CD4-positive, alpha-beta memory T cell (primary cell): ENCODE measurements around the gene OR2B2. TPM values are rescaled to one million over a fixed set of nuclear protein-coding genes. Genes with fewer than 3 reads are reported as not detected.
A peak's percentile ranks its signal among the peaks of the same experiment; 100 is the strongest.

ENCODE experiments used
- CTCF ChIA-PET: fragments of 350-600 bp; sonication (Branson Sonifier 250); formaldehyde crosslinking; loops from one replicate; lab custom pipeline; 2021; ENCODE audit warnings: inconsistent platforms; ENCODE audit not compliant: partially characterized antibody; lab: Charles Lee
- POLR2A ChIA-PET: fragments of 350-600 bp; sonication (Branson Sonifier 250); formaldehyde crosslinking; loops from one replicate; lab custom pipeline; 2021; ENCODE audit not compliant: partially characterized antibody; lab: Charles Lee
- DNase-seq, 5 donors: peaks; one replicate each; pipeline versions ENCODE4 v3.0.0 to v3.0.0-alpha.2; 2020 to 2022; ENCODE audit warnings: mixed read lengths in 1 of 5
- H3K27ac ChIP-seq: one replicate; pipeline ENCODE4 v1.7.0; 2013; ENCODE audit warnings: low read depth, low read length
- H3K27me3 ChIP-seq: 2 replicates; pipeline ENCODE4 v1.7.0; 2013; ENCODE audit warnings: mild to moderate bottlenecking, low read length, moderate library complexity; ENCODE audit not compliant: insufficient read depth
- H3K36me3 ChIP-seq: 2 replicates; pipeline ENCODE4 v1.7.0; 2013; ENCODE audit warnings: mild to moderate bottlenecking, low read length, moderate library complexity; ENCODE audit not compliant: insufficient read depth
- H3K4me1 ChIP-seq: 2 replicates; pipeline ENCODE4 v1.7.0; 2013; ENCODE audit warnings: mild to moderate bottlenecking, low read length, moderate library complexity; ENCODE audit not compliant: insufficient read depth
- H3K4me3 ChIP-seq, 2 donors: one replicate each; pipeline ENCODE4 v1.7.0; 2013; ENCODE audit warnings: low read length in 2 of 2, mild to moderate bottlenecking in 1 of 2
- H3K9me3 ChIP-seq, 2 donors: one replicate each; pipeline ENCODE4 v1.7.0; 2013; ENCODE audit warnings: low read length in 2 of 2, control low read depth in 1 of 2; ENCODE audit not compliant: control insufficient read depth in 1 of 2
- H3K27ac Mint-ChIP-seq, 7 donors: one replicate each; pipeline ENCODE4 v1.8.0; 2020 to 2021; ENCODE audit warnings: mixed read lengths in 7 of 7, mild to moderate bottlenecking in 6 of 7, inconsistent platforms in 3 of 7, moderate library complexity in 3 of 7
- H3K27me3 Mint-ChIP-seq, 2 donors: one replicate each; pipeline ENCODE4 v1.8.0; 2020 to 2021; ENCODE audit warnings: mixed read lengths in 2 of 2
- H3K36me3 Mint-ChIP-seq, 2 donors: one replicate each; pipeline ENCODE4 v1.8.0; 2020 to 2021; ENCODE audit warnings: mixed read lengths in 2 of 2, inconsistent platforms in 1 of 2, mild to moderate bottlenecking in 1 of 2
- H3K4me1 Mint-ChIP-seq, 4 donors: one replicate each; pipeline ENCODE4 v1.8.0; 2020 to 2021; ENCODE audit warnings: mixed read lengths in 4 of 4, mild to moderate bottlenecking in 1 of 4
- H3K4me3 Mint-ChIP-seq, 8 donors: one replicate each; pipeline ENCODE4 v1.8.0; 2020 to 2021; ENCODE audit warnings: mixed read lengths in 8 of 8, mild to moderate bottlenecking in 7 of 8, moderate library complexity in 6 of 8, inconsistent platforms in 3 of 8
- H3K9me3 Mint-ChIP-seq, 8 donors: one replicate each; pipeline ENCODE4 v1.8.0; 2020 to 2021; ENCODE audit warnings: mixed read lengths in 8 of 8, mild to moderate bottlenecking in 5 of 8, inconsistent platforms in 3 of 8, moderate library complexity in 1 of 8
- intact Hi-C: fragments of 100-400 bp; cut with micrococcal nuclease; formaldehyde crosslinking; loops from one replicate; pipeline ENCODE4 v1.15.1; 2023
- polyA plus RNA-seq, 2 donors: library from polyadenylated mRNA; unstranded; fragments of 300-500 nt; fragmentation: Illumina TruSeq; gene quantifications; one replicate each; pipeline ENCODE4 v1.2.3, GENCODE V29; 2021
- total RNA-seq, 2 experiments: library from RNA; stranded (reverse); gene quantifications; one replicate each; pipeline ENCODE4 v1.2.3, GENCODE V29; 2021

OR2B2 gene
- total and polyA plus RNA-seq, 4 experiments from 2014 or later: not detected

GRCh38 chr6:27864906-27865849, 47.0 kb downstream of the OR2B2 start:
- Histone ChIP-seq H3K27ac (peak overlapping the region; percentile 62), H3K4me3 (peak overlapping the region; percentile 33 to 69), H3K9me3 (no peaks in the 10 kb centered on the region), H3K27me3 (no peaks in the 10 kb centered on the region), H3K4me1 (peaks cover 31% of the 10 kb centered on the region), H3K36me3 (no peaks in the 10 kb centered on the region)
- peak overlapping the region; percentile 96 to 99 (median 99) for H3K4me3 Mint-ChIP-seq
- peak; percentile 86 to 93 (median 91) for DNase-seq
- POLR2A ChIA-PET: interaction anchor here (0.6 to 12.7 kb wide), 39 partner anchors 8 to 1848 kb away, joined by 3 to 1261 read pairs (median 12); a partner anchor contains a TSS
- H3K9me3 Mint-ChIP-seq: peaks cover 0 to 4% (median 0%) of the 10 kb centered on the region in 8 donors
- H3K27me3 Mint-ChIP-seq: no peaks in the 10 kb centered on the region
- peaks cover 18 to 46% (median 34%) of the 10 kb centered on the region in 4 donors for H3K4me1 Mint-ChIP-seq
- CTCF ChIA-PET: interaction anchor here (0.6 to 11.5 kb wide), 22 partner anchors 9 to 1697 kb away, joined by 3 to 226 read pairs (median 4); a partner anchor contains a TSS
- H3K36me3 Mint-ChIP-seq: peaks cover 0 to 11% of the 10 kb centered on the region in 2 donors
- intact Hi-C loops: loop anchor here (1.0 to 2.0 kb wide), 7 partner anchors 8 to 1031 kb away; a partner anchor contains a TSS
- H3K27ac Mint-ChIP-seq: peak overlapping the region; percentile 94 to 99 (median 98)

DNA sequence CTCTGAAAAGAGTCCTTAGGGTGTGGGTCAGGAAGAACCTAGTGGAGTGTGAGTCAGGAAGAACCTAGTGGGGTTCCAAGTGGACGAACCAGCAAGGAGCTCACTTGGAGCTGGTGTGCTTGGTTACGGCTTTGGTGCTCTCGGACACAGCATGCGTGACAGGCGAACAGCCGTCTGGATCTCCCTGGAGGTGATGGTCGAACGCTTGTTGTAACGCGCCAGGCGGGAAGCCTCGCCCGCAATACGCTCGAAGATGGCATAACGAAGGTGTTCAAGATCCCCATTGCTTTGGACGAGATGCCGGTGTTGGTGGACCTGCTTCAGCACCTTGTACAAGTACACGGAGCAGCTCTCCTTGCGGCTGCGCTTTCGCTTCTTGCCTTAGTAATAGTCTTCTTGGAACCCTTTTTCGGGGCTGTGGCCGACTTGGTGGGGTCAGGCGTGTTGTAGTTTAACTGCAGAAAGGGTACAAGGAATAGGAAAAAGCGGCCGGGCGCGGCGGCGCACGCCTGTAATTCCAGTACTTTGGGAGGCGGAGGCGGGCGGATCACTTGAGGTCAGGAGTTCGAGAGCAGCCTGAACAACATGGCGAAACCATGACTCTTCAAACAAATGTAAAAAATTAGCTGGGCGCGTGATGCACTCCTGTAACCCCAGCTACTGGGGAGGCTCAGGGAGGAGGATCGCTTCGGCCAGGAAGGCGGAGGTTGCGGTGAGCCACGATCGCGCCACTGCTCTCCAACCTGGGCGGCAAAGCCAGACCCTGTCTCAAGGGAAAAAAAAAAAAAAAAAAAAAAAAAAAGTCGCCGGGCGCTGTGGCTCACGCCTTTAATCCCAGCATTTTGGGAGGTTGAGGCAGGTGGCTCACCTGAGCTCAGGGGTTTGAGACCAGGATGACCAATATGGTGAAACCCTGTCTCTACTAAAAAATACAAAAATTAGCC, 48.0 kb downstream of the OR2B2 start:
- peak overlapping the region; percentile 94 to 99 (median 98) for H3K27ac Mint-ChIP-seq
- Histone ChIP-seq H3K27me3 (no peaks in the 10 kb centered on the region), H3K27ac (peak overlapping the region; percentile 62), H3K4me3 (peak overlapping the region; percentile 33 to 69), H3K9me3 (no peaks in the 10 kb centered on the region), H3K4me1 (peaks cover 31% of the 10 kb centered on the region), H3K36me3 (no peaks in the 10 kb centered on the region)
- peaks cover 0 to 4% (median 0%) of the 10 kb centered on the region in 8 donors for H3K9me3 Mint-ChIP-seq
- POLR2A ChIA-PET: interaction anchor here (0.9 to 12.7 kb wide), 33 partner anchors 8 to 1847 kb away, joined by 3 to 1261 read pairs (median 15); a partner anchor contains a TSS
- intact Hi-C loops: loop anchor here (2.0 kb wide), 1 partner anchor 717 kb away; a partner anchor contains a TSS
- CTCF ChIA-PET: interaction anchor here (0.6 to 11.5 kb wide), 17 partner anchors 10 to 1696 kb away, joined by 3 to 226 read pairs (median 5); a partner anchor contains a TSS
- H3K36me3 Mint-ChIP-seq: peaks cover 0 to 11% of the 10 kb centered on the region in 2 donors
- H3K4me1 Mint-ChIP-seq: peaks cover 18 to 45% (median 33%) of the 10 kb centered on the region in 4 donors
- peak overlapping the region; percentile 96 to 99 (median 99) for H3K4me3 Mint-ChIP-seq
- DNase-seq: peak; percentile 13 to 49 (median 15)
- H3K27me3 Mint-ChIP-seq: no peaks in the 10 kb centered on the region

DNA sequence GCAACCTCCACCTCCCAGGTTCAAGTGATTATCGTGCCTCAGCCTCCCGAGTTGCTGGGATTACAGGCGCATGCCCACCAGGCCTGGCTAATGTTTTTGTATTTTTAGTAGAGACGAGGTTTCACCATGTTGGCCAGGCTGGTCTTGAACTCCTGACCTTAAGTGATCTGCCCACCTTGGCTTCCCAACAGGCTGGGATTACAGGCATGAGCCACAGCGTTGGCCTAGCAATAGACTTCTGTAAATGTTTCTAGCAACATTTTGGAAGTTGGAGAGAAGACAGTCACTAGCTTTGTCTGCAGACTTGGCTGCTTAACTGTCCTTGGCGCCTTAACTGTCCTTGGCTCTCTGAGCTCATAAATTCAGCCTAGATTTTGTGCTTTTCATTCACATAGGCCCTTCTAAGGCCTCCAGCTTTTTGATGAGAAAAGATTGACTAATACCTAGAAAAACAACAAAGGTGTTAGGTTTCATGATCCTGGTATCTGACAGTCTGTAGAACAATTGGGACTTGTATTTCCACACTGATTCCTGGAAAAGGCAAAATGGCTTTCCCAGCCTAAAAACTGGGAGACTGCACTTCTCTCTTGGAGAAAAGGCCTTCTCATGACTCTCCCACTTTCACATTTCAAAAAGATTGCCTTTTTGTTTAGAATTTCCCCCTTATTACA, 49.7 kb downstream of the OR2B2 start:
- H3K36me3 Mint-ChIP-seq: peaks cover 0 to 11% of the 10 kb centered on the region in 2 donors
- peak overlapping the region in 1 of 7 donors; percentile 94 for H3K27ac Mint-ChIP-seq
- Histone ChIP-seq H3K27me3 (no peaks in the 10 kb centered on the region), H3K9me3 (no peaks in the 10 kb centered on the region), H3K4me1 (peaks cover 25% of the 10 kb centered on the region), H3K4me3 (no peak overlapping the region), H3K36me3 (no peaks in the 10 kb centered on the region), H3K27ac (no peak overlapping the region)
- ChIA-PET CTCF (interaction anchor here (1.5 kb wide), 1 partner anchor 24 kb away, joined by 4 read pairs; a partner anchor contains a TSS), POLR2A (interaction anchor here (1.0 to 12.7 kb wide), 5 partner anchors 11 to 55 kb away, joined by 6 to 827 read pairs (median 61); a partner anchor contains a TSS)
- H3K27me3 Mint-ChIP-seq: no peaks in the 10 kb centered on the region
- no peak overlapping the region for H3K4me3 Mint-ChIP-seq
- intact Hi-C loops: no loop called here
- H3K9me3 Mint-ChIP-seq: peaks cover 0 to 4% (median 0%) of the 10 kb centered on the region in 8 donors
- no peak for DNase-seq
- peaks cover 14 to 39% (median 26%) of the 10 kb centered on the region in 4 donors for H3K4me1 Mint-ChIP-seq

GRCh38 chr6:27861861-27862260, 50.3 kb downstream of the OR2B2 start:
- Mint-ChIP-seq H3K36me3 (peaks cover 0 to 11% of the 10 kb centered on the region in 2 donors), H3K27ac (no peak overlapping the region), H3K27me3 (no peaks in the 10 kb centered on the region), H3K4me1 (peaks cover 12 to 32% (median 22%) of the 10 kb centered on the region in 4 donors), H3K9me3 (peaks cover 0 to 4% (median 0%) of the 10 kb centered on the region in 8 donors), H3K4me3 (peak overlapping the region in 2 of 8 donors; percentile 7 to 41)
- Histone ChIP-seq H3K4me3 (no peak overlapping the region), H3K9me3 (no peaks in the 10 kb centered on the region), H3K27me3 (no peaks in the 10 kb centered on the region), H3K4me1 (peaks cover 19% of the 10 kb centered on the region), H3K36me3 (no peaks in the 10 kb centered on the region), H3K27ac (no peak overlapping the region)
- POLR2A ChIA-PET: interaction anchor here (1.0 to 5.2 kb wide), 3 partner anchors 11 to 55 kb away, joined by 6 to 61 read pairs (median 33); a partner anchor contains a TSS
- CTCF ChIA-PET: interaction anchor here (1.5 to 2.6 kb wide), 2 partner anchors 10 to 24 kb away, joined by 4 to 8 read pairs; a partner anchor contains a TSS
- intact Hi-C loops: no loop called here
- DNase-seq: no peak

DNA sequence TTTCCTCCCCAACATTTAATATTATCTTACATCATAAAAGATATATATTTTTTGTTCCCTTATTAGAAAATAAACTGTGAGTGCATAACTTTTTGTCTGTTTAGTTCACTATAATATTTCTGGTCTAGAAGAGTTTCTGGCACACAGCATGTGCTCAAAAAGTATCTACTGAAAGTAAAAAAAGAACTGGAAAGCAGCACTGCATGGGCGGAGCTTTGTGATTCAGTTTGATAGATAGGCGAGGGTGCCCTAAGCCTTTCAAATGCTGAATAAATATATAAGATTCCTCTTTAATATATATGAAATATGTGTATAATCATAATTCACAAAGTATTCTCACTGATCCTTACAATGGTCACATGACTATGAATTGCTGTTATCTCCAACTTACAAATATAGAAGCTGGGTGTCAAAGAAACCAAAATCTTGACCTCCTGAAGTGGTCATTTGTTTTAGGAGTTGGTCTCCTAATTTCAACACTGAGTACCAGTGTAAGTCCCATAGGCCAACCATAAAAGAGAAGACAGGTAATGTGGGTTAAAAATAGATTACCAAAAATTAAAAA, 50.8 kb downstream of the OR2B2 start:
- Histone ChIP-seq H3K27ac (no peak overlapping the region), H3K9me3 (no peaks in the 10 kb centered on the region), H3K4me1 (peaks cover 14% of the 10 kb centered on the region), H3K36me3 (no peaks in the 10 kb centered on the region), H3K4me3 (no peak overlapping the region), H3K27me3 (no peaks in the 10 kb centered on the region)
- CTCF ChIA-PET: interaction anchor here (1.5 to 2.6 kb wide), 2 partner anchors 11 to 23 kb away, joined by 4 to 8 read pairs; a partner anchor contains a TSS
- peaks cover 8 to 27% (median 19%) of the 10 kb centered on the region in 4 donors for H3K4me1 Mint-ChIP-seq
- intact Hi-C loops: no loop called here
- H3K27me3 Mint-ChIP-seq: no peaks in the 10 kb centered on the region
- no peak overlapping the region for H3K27ac Mint-ChIP-seq
- H3K4me3 Mint-ChIP-seq: no peak overlapping the region
- POLR2A ChIA-PET: interaction anchor here (1.0 to 5.2 kb wide), 5 partner anchors 12 to 54 kb away, joined by 3 to 61 read pairs (median 6); a partner anchor contains a TSS
- no peak for DNase-seq
- H3K9me3 Mint-ChIP-seq: peaks cover 0 to 4% (median 0%) of the 10 kb centered on the region in 8 donors
- H3K36me3 Mint-ChIP-seq: peaks cover 0 to 11% of the 10 kb centered on the region in 2 donors
